CD4-positive, alpha-beta T cell treated with Interleukin-17A for 1 hour (primary cell): Measurements from ENCODE around the gene ROBO2.

Experiments
- DNase-seq: peaks from one replicate; pipeline ENCODE4 v3.0.0-alpha.2; 2020

Gene ROBO2

GRCh38 chr3:77052733-77053670 is 13.1 kb downstream of the ROBO2 start:
- no peak for DNase-seq

- DNase-seq, result no peak
Measured at GRCh38 chr3:77053795-77054194, 13.9 kb downstream of the ROBO2 start.

GRCh38 chr3:77055841-77056341 is 16.0 kb downstream of the ROBO2 start:
- DNase-seq, result no peak

- no peak for DNase-seq
Measured at GRCh38 chr3:77059354-77059753, 19.5 kb downstream of the ROBO2 start.

GRCh38 chr3:77063423-77063822 is 23.5 kb downstream of the ROBO2 start:
- DNase-seq, result no peak

GRCh38 chr3:77065750-77066149 is 25.9 kb downstream of the ROBO2 start:
- no peak for DNase-seq

GRCh38 chr3:77066829-77067228 is 26.9 kb downstream of the ROBO2 start:
- DNase-seq, result no peak

- DNase-seq, result no peak
Measured at GRCh38 chr3:77068808-77069207, 28.9 kb downstream of the ROBO2 start.

- no peak for DNase-seq
Measured at GRCh38 chr3:77071364-77071763, 31.5 kb downstream of the ROBO2 start.

- DNase-seq, result no peak
Measured at GRCh38 chr3:77071809-77072208, 31.9 kb downstream of the ROBO2 start.

- DNase-seq, result no peak
Measured at GRCh38 chr3:77072232-77072631, 32.3 kb downstream of the ROBO2 start.

- no peak for DNase-seq
Measured at GRCh38 chr3:77078279-77078678, 38.4 kb downstream of the ROBO2 start.

- no peak for DNase-seq
Measured at GRCh38 chr3:77079988-77080610, 40.2 kb downstream of the ROBO2 start.

- DNase-seq, result no peak
Measured at GRCh38 chr3:77081240-77081661, 41.4 kb downstream of the ROBO2 start.

- DNase-seq, result no peak
Measured at GRCh38 chr3:77084511-77084910, 44.6 kb downstream of the ROBO2 start.

GRCh38 chr3:77086408-77086807 is 46.5 kb downstream of the ROBO2 start:
- no peak for DNase-seq

- no peak for DNase-seq
Measured at GRCh38 chr3:77091809-77092208, 51.9 kb downstream of the ROBO2 start.

- DNase-seq, result no peak
Measured at GRCh38 chr3:77093101-77093500, 53.2 kb downstream of the ROBO2 start.

GRCh38 chr3:77096145-77096544 is 56.2 kb downstream of the ROBO2 start:
- DNase-seq, result no peak

GRCh38 chr3:77096966-77097890 is 57.3 kb downstream of the ROBO2 start:
- no peak for DNase-seq

GRCh38 chr3:77102951-77103769 is 63.3 kb downstream of the ROBO2 start:
- DNase-seq, result no peak

- no peak for DNase-seq
Measured at GRCh38 chr3:77122652-77123051, 82.8 kb downstream of the ROBO2 start.
